Measurements from ENCODE around the gene PKN1. TPM values are rescaled to one million over a fixed set of nuclear protein-coding genes. Genes with fewer than 3 reads are reported as not detected.

PKN1 gene
- polyA plus RNA-seq, 3 donors = 49.5 to 119 (median 49.6) TPM

DNA sequence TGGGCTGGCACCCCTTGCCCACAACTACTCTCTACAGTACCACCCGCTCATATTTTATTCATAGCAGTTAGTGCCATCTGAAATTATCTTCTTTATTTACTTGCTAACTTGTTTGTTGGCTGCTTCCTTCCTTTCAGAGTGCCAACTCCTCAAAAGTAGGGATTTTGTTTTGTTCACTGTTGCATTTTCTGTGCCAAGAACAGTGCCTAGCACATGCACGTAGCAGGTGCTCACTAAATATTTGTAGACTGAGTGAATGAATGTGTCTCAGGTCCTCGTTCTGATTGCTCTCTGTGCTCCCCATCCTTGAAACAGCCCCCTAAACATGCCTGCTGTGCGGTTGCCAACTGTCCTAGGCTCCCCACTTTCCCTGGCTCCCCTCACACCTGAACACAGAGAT, 61.3 kb downstream of the PKN1 start:
- Histone ChIP-seq H4K20me1 (ENCODE audit: insufficient read depth, low read length) (no peaks in the 10 kb centered on the region), H3K27me3 (ENCODE audit: control insufficient read depth in 2 of 2, insufficient read depth in 2 of 2, low read length in 2 of 2) (no peaks in the 10 kb centered on the region), H3K9ac (ENCODE audit: insufficient read depth, low read length, poor library complexity, severe bottlenecking) (no peak overlapping the region), H3K4me3 (replicated peaks in 1 of 3; ENCODE audit: low read depth in 2 of 3, low read length in 3 of 3) (no peak overlapping the region), H2AFZ (ENCODE audit: insufficient read depth, low read depth, low read length, poor library complexity, severe bottlenecking) (no peak overlapping the region), H3K79me2 (ENCODE audit: insufficient read depth, low read length) (no peaks in the 10 kb centered on the region), H3K27ac (ENCODE audit: low read depth in 1 of 2, low read length in 2 of 2) (no peak overlapping the region), H3K36me3 (replicated peaks in 1 of 2; ENCODE audit: control insufficient read depth in 1 of 2, insufficient read depth in 2 of 2, low read length in 2 of 2) (no peaks in the 10 kb centered on the region), H3K4me1 (ENCODE audit: control insufficient read depth in 1 of 2, insufficient read depth in 2 of 2, low read length in 2 of 2) (peaks cover 23 to 25% of the 10 kb centered on the region in 2 donors), H3K4me2 (replicated peaks; ENCODE audit: extremely low read depth, low read length, poor library complexity, severe bottlenecking) (no peak overlapping the region), H3K9me3 (replicated peaks in 1 of 2; ENCODE audit: control insufficient read depth in 1 of 2, insufficient read depth in 1 of 2, low read length in 2 of 2) (no peaks in the 10 kb centered on the region)
- DNase-seq = no peak
- Mint-ChIP-seq H3K4me1 (peaks cover 23% of the 10 kb centered on the region), H3K27ac (peak overlapping the region in 1 of 7 donors; percentile 0), H3K9me3 (no peaks in the 10 kb centered on the region), H3K4me3 (peak overlapping the region; percentile 7 to 57), H3K36me3 (peaks cover 0 to 1% of the 10 kb centered on the region in 2 donors), H3K27me3 (ENCODE audit: low read depth in 3 of 3) (peaks cover 8 to 22% (median 11%) of the 10 kb centered on the region in 3 donors)
- WGBS (ENCODE audit: insufficient coverage) = 100% methylated on average over 1 of the region's 4 CpGs
- TF ChIP-seq, protein P1, sequence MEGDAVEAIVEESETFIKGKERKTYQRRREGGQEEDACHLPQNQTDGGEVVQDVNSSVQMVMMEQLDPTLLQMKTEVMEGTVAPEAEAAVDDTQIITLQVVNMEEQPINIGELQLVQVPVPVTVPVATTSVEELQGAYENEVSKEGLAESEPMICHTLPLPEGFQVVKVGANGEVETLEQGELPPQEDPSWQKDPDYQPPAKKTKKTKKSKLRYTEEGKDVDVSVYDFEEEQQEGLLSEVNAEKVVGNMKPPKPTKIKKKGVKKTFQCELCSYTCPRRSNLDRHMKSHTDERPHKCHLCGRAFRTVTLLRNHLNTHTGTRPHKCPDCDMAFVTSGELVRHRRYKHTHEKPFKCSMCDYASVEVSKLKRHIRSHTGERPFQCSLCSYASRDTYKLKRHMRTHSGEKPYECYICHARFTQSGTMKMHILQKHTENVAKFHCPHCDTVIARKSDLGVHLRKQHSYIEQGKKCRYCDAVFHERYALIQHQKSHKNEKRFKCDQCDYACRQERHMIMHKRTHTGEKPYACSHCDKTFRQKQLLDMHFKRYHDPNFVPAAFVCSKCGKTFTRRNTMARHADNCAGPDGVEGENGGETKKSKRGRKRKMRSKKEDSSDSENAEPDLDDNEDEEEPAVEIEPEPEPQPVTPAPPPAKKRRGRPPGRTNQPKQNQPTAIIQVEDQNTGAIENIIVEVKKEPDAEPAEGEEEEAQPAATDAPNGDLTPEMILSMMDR (IDR thresholded peaks at IDR 0.05) = no peak
- intact Hi-C loops (cut with micrococcal nuclease) = no loop called here

DNA sequence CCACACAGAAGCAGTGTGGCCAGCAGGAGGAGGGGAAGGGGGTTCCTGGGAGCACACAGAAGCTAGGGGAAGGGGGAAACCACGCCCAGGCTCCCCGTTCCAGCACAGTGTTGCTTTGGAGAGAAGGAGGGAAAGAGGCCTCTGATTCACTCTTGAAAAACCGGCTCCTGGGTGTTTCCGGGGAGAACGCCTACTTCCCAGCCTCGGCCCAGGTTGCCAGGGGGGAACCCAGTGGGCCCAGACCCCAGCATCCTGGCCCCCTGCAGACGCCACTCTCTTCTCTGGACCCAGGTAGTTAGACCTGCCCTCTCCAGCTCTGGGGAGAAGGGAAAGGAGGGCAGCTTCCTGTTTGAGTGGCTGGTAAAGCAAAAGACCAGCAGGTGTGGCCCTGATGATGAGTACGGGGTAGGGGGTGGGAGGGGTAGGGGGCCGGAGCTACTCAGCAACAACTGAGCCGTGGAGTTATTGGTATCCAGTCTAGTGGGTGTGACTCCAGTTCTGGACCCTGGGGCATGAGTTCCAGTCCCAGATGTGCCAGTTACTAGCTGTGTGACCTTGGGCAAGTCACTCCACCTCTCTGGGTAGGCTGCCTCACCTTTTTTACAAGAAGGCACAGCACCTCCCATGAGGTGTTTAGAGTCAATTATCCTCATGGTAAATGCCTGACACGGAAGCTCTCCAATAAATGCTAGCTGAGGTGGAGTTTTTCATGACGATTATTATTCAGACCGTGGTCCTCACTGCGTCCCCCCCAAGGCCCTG, 62.0 kb downstream of the PKN1 start:
- H3K79me2 ChIP-seq (ENCODE audit: insufficient read depth, low read length) = no peaks in the 10 kb centered on the region
- peaks cover 23 to 25% of the 10 kb centered on the region in 2 donors for H3K4me1 ChIP-seq (ENCODE audit: control insufficient read depth in 1 of 2, insufficient read depth in 2 of 2, low read length in 2 of 2)
- no peak overlapping the region for H3K27ac ChIP-seq (ENCODE audit: low read depth in 1 of 2, low read length in 2 of 2)
- H3K4me3 ChIP-seq (replicated peaks in 1 of 3; ENCODE audit: low read depth in 2 of 3, low read length in 3 of 3) = peak overlapping the region; percentile 25 to 75 (median 55)
- peak overlapping the region in 1 of 7 donors; percentile 54 for H3K27ac Mint-ChIP-seq
- peak overlapping the region; percentile 36 for H3K9ac ChIP-seq (ENCODE audit: insufficient read depth, low read length, poor library complexity, severe bottlenecking)
- H3K9me3 ChIP-seq (replicated peaks in 1 of 2; ENCODE audit: control insufficient read depth in 1 of 2, insufficient read depth in 1 of 2, low read length in 2 of 2) = no peaks in the 10 kb centered on the region
- peaks cover 7 to 22% (median 11%) of the 10 kb centered on the region in 3 donors for H3K27me3 Mint-ChIP-seq (ENCODE audit: low read depth in 3 of 3)
- TF ChIP-seq, protein P1 (IDR thresholded peaks at IDR 0.05) = no peak
- H2AFZ ChIP-seq (ENCODE audit: insufficient read depth, low read depth, low read length, poor library complexity, severe bottlenecking) = peak overlapping the region; percentile 90
- H3K27me3 ChIP-seq (ENCODE audit: control insufficient read depth in 2 of 2, insufficient read depth in 2 of 2, low read length in 2 of 2) = no peaks in the 10 kb centered on the region
- H3K4me3 Mint-ChIP-seq = peak overlapping the region; percentile 71 to 83
- H4K20me1 ChIP-seq (ENCODE audit: insufficient read depth, low read length) = no peaks in the 10 kb centered on the region
- H3K9me3 Mint-ChIP-seq = no peaks in the 10 kb centered on the region
- intact Hi-C loops (cut with micrococcal nuclease) = loop anchor here in 1 of 2 donors (5.0 kb wide), 1 partner anchor 37 kb away; no protein-coding TSS in a partner anchor
- peak overlapping the region; percentile 83 for H3K4me2 ChIP-seq (replicated peaks; ENCODE audit: extremely low read depth, low read length, poor library complexity, severe bottlenecking)
- H3K36me3 ChIP-seq (replicated peaks in 1 of 2; ENCODE audit: control insufficient read depth in 1 of 2, insufficient read depth in 2 of 2, low read length in 2 of 2) = no peaks in the 10 kb centered on the region
- 47% methylated on average over 12 of the region's 14 CpGs for WGBS (ENCODE audit: insufficient coverage)
- DNase-seq = no peak
- peaks cover 23% of the 10 kb centered on the region for H3K4me1 Mint-ChIP-seq
- H3K36me3 Mint-ChIP-seq = peaks cover 0 to 1% of the 10 kb centered on the region in 2 donors

All from CD14-positive monocyte (primary cell).